Measurements from ENCODE around the gene RNU2-63P.

DNA sequence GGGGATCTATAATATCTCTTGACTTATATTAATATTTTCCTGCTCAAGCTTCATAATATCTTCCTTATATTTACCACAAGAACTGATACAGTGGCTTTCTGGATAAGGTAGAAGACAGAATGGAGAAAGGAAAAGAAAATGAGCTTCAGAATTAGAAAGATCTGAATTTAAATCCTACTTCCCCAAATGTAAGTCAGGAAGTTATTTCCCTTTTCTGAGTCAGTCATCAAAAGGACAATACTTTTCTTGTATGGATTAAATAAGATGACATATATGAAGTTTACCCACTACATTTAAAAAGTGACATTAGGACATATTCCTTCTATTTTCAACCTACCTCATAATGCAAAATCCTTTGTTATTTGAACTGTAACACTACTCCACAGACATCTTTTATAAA is 20.3 kb upstream of the RNU2-63P start:
- TF ChIP-seq, protein P1, sequence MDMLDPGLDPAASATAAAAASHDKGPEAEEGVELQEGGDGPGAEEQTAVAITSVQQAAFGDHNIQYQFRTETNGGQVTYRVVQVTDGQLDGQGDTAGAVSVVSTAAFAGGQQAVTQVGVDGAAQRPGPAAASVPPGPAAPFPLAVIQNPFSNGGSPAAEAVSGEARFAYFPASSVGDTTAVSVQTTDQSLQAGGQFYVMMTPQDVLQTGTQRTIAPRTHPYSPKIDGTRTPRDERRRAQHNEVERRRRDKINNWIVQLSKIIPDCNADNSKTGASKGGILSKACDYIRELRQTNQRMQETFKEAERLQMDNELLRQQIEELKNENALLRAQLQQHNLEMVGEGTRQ (IDR thresholded peaks at IDR 0.05; ENCODE audit: low read length), result no peak
- TF ChIP-seq EP300 (IDR thresholded peaks at IDR 0.05; ENCODE audit: borderline replicate concordance in 1 of 2, low read depth in 2 of 2, low read length in 2 of 2) (no peak), POLR2A (IDR thresholded peaks at IDR 0.05; ENCODE audit: control extremely low read depth in 1 of 2, low read depth in 2 of 2, low read length in 2 of 2) (no peak), POLR2AphosphoS5 (IDR thresholded peaks at IDR 0.05; ENCODE audit: low read depth, low read length) (no peak), EZH2 (IDR thresholded peaks at IDR 0.05; ENCODE audit: low read depth, low read length, severe bottlenecking) (no peak)
- TF ChIP-seq, protein P2, sequence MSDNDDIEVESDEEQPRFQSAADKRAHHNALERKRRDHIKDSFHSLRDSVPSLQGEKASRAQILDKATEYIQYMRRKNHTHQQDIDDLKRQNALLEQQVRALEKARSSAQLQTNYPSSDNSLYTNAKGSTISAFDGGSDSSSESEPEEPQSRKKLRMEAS (IDR thresholded peaks at IDR 0.05), result no peak

Data from H1 (cell line).